C4-2B (cell line): ENCODE measurements around the gene LIPC.

Source experiments
- H3K27ac ChIP-seq: fragments of 450-650 bp; 2 replicates; pipeline ENCODE4 v1.5.1; 2017
- CTCF ChIP-seq: fragments of 450-650 bp; conservative IDR thresholded peaks from 2 replicates; pipeline ENCODE4 v1.5.1; 2017; ENCODE audit warnings: mild to moderate bottlenecking
- ZFX ChIP-seq: fragments of 450-650 bp; IDR thresholded peaks from 2 replicates; pipeline ENCODE4 v1.6.1; 2017

Gene LIPC

DNA sequence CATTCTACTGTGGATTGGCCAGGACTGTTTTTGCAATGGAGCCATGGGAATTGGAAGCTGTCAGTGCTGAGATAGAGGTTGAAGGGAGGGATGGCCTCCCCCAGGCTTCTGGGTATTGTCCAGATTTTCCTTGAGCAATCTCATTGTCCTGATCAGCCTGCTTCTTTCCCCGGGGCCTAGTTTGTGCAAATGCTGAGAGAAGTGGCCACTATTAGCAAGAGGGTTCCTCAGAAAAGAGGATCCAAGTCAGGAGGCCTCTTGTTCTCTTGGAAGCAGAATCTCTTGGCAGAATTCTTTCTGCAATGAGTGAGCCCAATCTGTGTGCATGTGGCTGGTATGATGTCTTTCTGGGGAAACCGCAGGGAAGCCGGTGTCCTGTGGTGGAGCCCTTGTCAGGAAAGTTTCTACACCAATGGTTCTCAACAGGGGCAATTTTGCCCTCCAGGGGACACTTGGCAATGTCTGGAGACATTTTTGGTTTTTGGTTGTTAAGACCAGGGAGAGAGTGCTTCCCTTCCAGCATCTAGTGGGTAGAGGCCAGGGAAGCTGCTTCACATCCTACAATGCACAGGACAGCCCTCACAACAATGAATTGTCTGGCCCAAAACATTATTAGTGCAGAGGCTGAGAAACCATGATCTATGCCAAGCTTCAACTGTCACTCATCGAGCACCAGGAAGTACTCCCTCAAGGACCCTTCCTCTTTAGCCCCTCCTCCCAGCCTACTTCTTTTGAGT, 2.0 kb downstream of the LIPC start:
- TF ChIP-seq ZFX: no peak
- H3K27ac ChIP-seq: no peak overlapping the region

DNA sequence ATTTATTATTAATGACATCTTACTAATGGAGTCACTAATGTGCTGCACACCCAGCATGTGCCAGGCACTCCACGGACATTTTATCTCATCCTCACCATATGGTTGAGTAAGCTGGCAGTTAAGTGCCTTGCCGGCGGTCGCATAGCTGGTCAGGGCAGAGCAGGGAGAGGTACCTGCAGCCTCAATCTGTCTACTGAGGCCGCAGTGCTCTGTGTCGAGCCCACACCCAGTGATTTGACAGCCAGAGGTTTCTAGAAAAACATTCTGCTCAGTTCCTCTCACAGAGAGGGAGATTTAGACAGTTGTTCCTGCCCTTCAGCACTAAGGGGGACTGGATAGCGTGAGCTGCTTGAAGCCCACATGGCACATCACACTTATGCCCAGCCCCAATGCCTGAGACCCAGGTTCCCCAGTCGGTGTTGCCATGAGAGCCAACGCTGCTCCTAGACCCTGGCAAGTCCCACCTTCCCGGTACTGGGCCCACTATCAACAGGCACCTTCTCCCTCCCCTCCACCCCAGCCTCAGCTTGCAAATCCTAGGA, 2.6 kb downstream of the LIPC start:
- H3K27ac ChIP-seq: no peak overlapping the region
- TF ChIP-seq ZFX (no peak), CTCF (no peak)

DNA sequence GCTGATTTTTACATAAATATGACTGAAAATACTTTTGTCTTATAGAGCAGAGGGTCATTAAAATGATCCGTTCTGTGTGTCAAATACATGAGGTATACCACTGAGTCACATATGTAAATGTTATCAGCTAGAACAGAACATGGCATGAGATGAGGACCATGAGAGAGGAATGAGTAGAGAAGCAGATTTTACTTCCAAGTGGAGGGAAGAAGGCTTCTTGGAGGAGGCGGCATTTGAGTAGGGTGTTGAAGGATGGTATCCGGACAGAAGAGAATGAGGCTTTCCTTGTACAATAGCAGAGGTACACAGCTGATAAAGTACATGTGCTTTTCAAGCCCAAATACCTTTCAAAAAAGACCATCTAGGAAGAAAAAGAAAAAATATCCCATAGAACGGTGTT, 4.8 kb downstream of the LIPC start:
- H3K27ac ChIP-seq: no peak overlapping the region
- TF ChIP-seq CTCF (no peak), ZFX (no peak)

DNA sequence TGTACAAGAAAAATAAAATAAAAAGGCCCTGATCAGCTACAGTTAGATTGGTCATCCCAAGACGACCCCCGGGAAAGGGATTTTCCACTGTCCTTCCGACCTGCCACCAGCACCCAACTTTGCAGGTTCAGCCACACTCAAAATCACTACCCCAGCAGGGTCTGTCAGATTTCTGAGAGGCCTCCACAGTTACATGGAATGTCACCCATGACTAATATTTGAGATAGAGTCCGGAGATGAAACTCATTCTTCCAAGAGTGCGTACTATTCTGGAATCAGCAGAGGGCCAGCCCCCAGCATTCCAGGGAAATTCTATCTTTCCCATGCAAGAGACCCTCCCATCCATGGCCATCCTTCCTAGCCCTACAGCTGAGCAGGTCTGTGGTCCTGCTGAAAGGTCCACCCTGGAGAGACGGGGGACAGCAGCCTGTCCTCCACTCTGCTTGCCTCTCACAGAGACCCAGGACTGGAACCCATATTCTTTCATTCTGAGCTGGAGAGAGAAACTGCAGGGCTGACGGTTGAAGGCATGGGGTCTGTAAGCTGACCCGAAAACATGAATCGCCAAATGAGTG, 5.8 kb downstream of the LIPC start:
- no peak for TF ChIP-seq ZFX
- H3K27ac ChIP-seq: no peak overlapping the region

- no peak overlapping the region; the same call in 1 of the 2 replicates for H3K27ac ChIP-seq
- TF ChIP-seq ZFX: no peak
- no peak for TF ChIP-seq CTCF
These were observed 6.3 kb downstream of the LIPC start for GRCh38 chr15:58438111-58438510.

DNA sequence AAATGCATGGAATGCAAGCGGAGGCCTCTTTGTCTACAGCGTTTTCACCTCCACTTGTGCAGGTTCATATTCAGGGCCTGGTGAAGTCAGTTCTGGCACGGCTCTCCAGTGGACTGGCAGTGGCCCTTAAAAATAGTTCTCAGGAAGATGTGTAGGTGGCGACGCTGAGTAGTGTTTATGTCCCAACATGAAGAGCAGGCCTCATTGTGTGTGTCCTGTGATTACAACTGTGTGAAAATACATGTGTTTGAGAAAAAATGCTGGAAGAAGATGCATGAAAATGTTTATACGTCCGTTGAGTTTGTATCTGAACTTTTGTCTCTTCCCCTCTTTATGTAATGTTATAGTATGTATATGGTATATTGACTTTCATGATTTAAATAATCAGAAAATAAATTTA, 7.2 kb downstream of the LIPC start:
- no peak overlapping the region; the same call in 1 of the 2 replicates for H3K27ac ChIP-seq

GRCh38 chr15:58440158-58440910, 8.5 kb downstream of the LIPC start:
- peak overlapping the region; percentile 18; the same call in 1 of the 2 replicates for H3K27ac ChIP-seq
- no peak for TF ChIP-seq ZFX
- TF ChIP-seq CTCF: no peak

More for the DNA sequence above, 7.2 kb downstream of the LIPC start:
- TF ChIP-seq ZFX (no peak), CTCF (peak; percentile 65)

- no peak for TF ChIP-seq ZFX
- no peak for TF ChIP-seq CTCF
- peak overlapping the region; percentile 18; the same call in 1 of the 2 replicates for H3K27ac ChIP-seq
These were observed 9.1 kb downstream of the LIPC start for GRCh38 chr15:58440922-58441321.
